DOHH2 (cell line): ENCODE measurements around the gene KLHL34.

Source experiments
- H3F3A ChIP-seq: fragments of 200-600 bp; sonication (generic), shearing (Covaris generic); 2 replicates; pipeline ENCODE4 v1.6.0; 2016; ENCODE audit warnings: antibody characterized with exemption, mild to moderate bottlenecking; ENCODE audit not compliant: control insufficient read depth, insufficient read depth
- H3K27ac ChIP-seq: fragments of 200-600 bp; sonication (generic); 2 replicates; pipeline ENCODE4 v1.5.1; 2014; ENCODE audit warnings: low read depth, mild to moderate bottlenecking, low read length, moderate library complexity
- H3K27me3 ChIP-seq: fragments of 200-600 bp; sonication (generic); 2 replicates; pipeline ENCODE4 v1.6.1; 2014; ENCODE audit warnings: mild to moderate bottlenecking, low read length, mixed read lengths; ENCODE audit not compliant: control insufficient read depth
- H3K36me3 ChIP-seq: fragments of 200-600 bp; sonication (generic); 2 replicates; pipeline ENCODE4 v1.6.1; 2014; ENCODE audit warnings: mild to moderate bottlenecking, low read length, moderate library complexity, mixed read lengths; ENCODE audit not compliant: control insufficient read depth
- H3K4me1 ChIP-seq: fragments of 200-600 bp; sonication (generic); 2 replicates; pipeline ENCODE4 v1.6.1; 2014; ENCODE audit warnings: mild to moderate bottlenecking, low read length, mixed read lengths; ENCODE audit not compliant: control insufficient read depth
- H3K4me2 ChIP-seq: fragments of 200-600 bp; sonication (generic); 2 replicates; pipeline ENCODE4 v1.6.0; 2014; ENCODE audit warnings: mild to moderate bottlenecking, low read length, moderate library complexity
- H3K4me3 ChIP-seq: fragments of 200-600 bp; sonication (generic); 2 replicates; pipeline ENCODE4 v1.5.1; 2014; ENCODE audit warnings: mild to moderate bottlenecking, low read length, mixed read lengths
- H3K79me2 ChIP-seq: fragments of 200-600 bp; sonication (generic); 2 replicates; pipeline ENCODE4 v1.6.1; 2014; ENCODE audit warnings: mild to moderate bottlenecking, low read length, mixed read lengths; ENCODE audit not compliant: control insufficient read depth
- H3K9me2 ChIP-seq: fragments of 200-600 bp; sonication (generic); replicated peaks from 2 replicates; pipeline ENCODE4 v1.6.1; 2014; ENCODE audit warnings: mild to moderate bottlenecking, low read length, mixed read lengths; ENCODE audit not compliant: control insufficient read depth
- H3K9me3 ChIP-seq: fragments of 200-600 bp; sonication (generic); 2 replicates; pipeline ENCODE4 v1.6.1; 2014; ENCODE audit warnings: antibody characterized with exemption, low read length, mixed read lengths; ENCODE audit not compliant: control insufficient read depth, insufficient read depth
- H4K20me1 ChIP-seq: fragments of 200-600 bp; sonication (generic); 2 replicates; pipeline ENCODE4 v1.6.0; 2014; ENCODE audit warnings: low read depth, mild to moderate bottlenecking, antibody characterized with exemption, low read length, moderate library complexity; ENCODE audit not compliant: control insufficient read depth, insufficient read depth
- EZH2phosphoT487 ChIP-seq: fragments of 200-600 bp; sonication (generic); IDR thresholded peaks from 2 replicates; pipeline ENCODE4 v1.6.1; 2017; ENCODE audit warnings: borderline replicate concordance, mild to moderate bottlenecking, antibody characterized with exemption, low read length, moderate library complexity, mixed read lengths
- TF ChIP-seq, protein P1 (sequence below): fragments of 200-600 bp; sonication (generic); IDR thresholded peaks from one replicate; pipeline ENCODE4 v1.5.1; 2014; ENCODE audit warnings: antibody characterized with exemption, mild to moderate bottlenecking, low read depth, low read length; ENCODE audit not compliant: poor library complexity, severe bottlenecking

Gene KLHL34

GRCh38 chrX:21700275-21700674, 42.1 kb upstream of the KLHL34 start:
- Histone ChIP-seq H3K4me1 (no peaks in the 10 kb centered on the region), H3K4me2 (no peak overlapping the region), H3K27me3 (no peaks in the 10 kb centered on the region), H3F3A (no peaks in the 10 kb centered on the region), H3K27ac (no peak overlapping the region), H3K9me2 (no peaks in the 10 kb centered on the region), H3K36me3 (no peaks in the 10 kb centered on the region), H3K9me3 (no peaks in the 10 kb centered on the region), H3K79me2 (no peaks in the 10 kb centered on the region), H4K20me1 (no peaks in the 10 kb centered on the region), H3K4me3 (no peak overlapping the region)
- TF ChIP-seq EZH2phosphoT487, result no peak
- TF ChIP-seq, protein P1, sequence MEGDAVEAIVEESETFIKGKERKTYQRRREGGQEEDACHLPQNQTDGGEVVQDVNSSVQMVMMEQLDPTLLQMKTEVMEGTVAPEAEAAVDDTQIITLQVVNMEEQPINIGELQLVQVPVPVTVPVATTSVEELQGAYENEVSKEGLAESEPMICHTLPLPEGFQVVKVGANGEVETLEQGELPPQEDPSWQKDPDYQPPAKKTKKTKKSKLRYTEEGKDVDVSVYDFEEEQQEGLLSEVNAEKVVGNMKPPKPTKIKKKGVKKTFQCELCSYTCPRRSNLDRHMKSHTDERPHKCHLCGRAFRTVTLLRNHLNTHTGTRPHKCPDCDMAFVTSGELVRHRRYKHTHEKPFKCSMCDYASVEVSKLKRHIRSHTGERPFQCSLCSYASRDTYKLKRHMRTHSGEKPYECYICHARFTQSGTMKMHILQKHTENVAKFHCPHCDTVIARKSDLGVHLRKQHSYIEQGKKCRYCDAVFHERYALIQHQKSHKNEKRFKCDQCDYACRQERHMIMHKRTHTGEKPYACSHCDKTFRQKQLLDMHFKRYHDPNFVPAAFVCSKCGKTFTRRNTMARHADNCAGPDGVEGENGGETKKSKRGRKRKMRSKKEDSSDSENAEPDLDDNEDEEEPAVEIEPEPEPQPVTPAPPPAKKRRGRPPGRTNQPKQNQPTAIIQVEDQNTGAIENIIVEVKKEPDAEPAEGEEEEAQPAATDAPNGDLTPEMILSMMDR, result no peak

DNA sequence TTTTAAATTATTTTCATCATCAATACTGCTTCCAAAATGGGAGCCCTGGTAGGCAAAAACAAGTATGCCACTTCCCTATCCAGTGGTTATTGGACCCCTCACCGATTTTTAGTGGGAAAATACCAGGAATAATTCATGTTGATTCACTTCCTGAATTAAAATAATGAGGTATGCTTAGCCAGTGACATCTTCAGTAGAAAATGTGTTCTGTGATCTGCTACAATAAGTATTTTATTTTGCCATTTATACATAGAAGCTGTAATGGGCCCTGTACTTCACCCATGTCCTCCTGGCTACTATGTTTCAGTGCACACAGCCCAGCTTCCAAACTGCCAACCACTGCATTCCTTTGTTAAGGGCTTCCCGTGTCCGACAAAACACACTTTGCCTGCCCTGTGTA, 41.0 kb upstream of the KLHL34 start:
- Histone ChIP-seq H3K4me1 (no peaks in the 10 kb centered on the region), H3K36me3 (no peaks in the 10 kb centered on the region), H3K27ac (no peak overlapping the region), H3F3A (no peaks in the 10 kb centered on the region), H3K9me3 (no peaks in the 10 kb centered on the region), H3K79me2 (no peaks in the 10 kb centered on the region), H3K4me2 (no peak overlapping the region), H3K4me3 (no peak overlapping the region), H3K27me3 (no peaks in the 10 kb centered on the region), H4K20me1 (no peaks in the 10 kb centered on the region), H3K9me2 (no peaks in the 10 kb centered on the region)
- TF ChIP-seq EZH2phosphoT487, result no peak
- TF ChIP-seq, protein P1, result no peak

GRCh38 chrX:21698272-21698671, 40.1 kb upstream of the KLHL34 start:
- TF ChIP-seq EZH2phosphoT487, result no peak
- TF ChIP-seq, protein P1, result no peak
- H3K27me3 ChIP-seq, result no peaks in the 10 kb centered on the region
- H3K4me3 ChIP-seq, result no peak overlapping the region
- no peaks in the 10 kb centered on the region for H3K36me3 ChIP-seq
- no peak overlapping the region for H3K27ac ChIP-seq
- H3K4me2 ChIP-seq, result no peak overlapping the region
- H3K9me2 ChIP-seq, result no peaks in the 10 kb centered on the region
- no peaks in the 10 kb centered on the region for H3F3A ChIP-seq
- H3K79me2 ChIP-seq, result no peaks in the 10 kb centered on the region
- H4K20me1 ChIP-seq, result no peaks in the 10 kb centered on the region
- H3K9me3 ChIP-seq, result no peaks in the 10 kb centered on the region
- H3K4me1 ChIP-seq, result no peaks in the 10 kb centered on the region
